A549 (cell line): Measurements from ENCODE around the gene TTI1.

Source experiments
- CEBPB ChIP-seq, 2 experiments: fragments of >200 bp in 1 of 2; sonication (Bioruptor Twin) in 1 of 2; formaldehyde crosslinking in 1 of 2; IDR thresholded peaks; 2 replicates each; pipeline ENCODE4 v1.6.1; 2012 to 2016
- CTCF ChIP-seq: fragments of >200 bp; sonication (Bioruptor Twin); formaldehyde crosslinking; IDR thresholded peaks from 3 replicates; pipeline ENCODE4 v1.5.1; 2016
- EP300 ChIP-seq, 2 experiments: fragments of >200 bp; sonication (Bioruptor Twin); formaldehyde crosslinking; IDR thresholded peaks; 2 replicates in 1 of 2; 3 replicates in 1 of 2; pipeline ENCODE4 v1.6.1; 2016 to 2017
- MYC ChIP-seq: IDR thresholded peaks from 2 replicates; pipeline ENCODE4 v1.6.1; 2012; ENCODE audit warnings: mild to moderate bottlenecking, inconsistent platforms, low read length, improper control_type of control experiment, borderline replicate concordance
- PHF8 ChIP-seq: fragments of 200-600 bp; sonication (generic); IDR thresholded peaks from 2 replicates; pipeline ENCODE4 v1.6.1; 2016; ENCODE audit warnings: low read depth, mild to moderate bottlenecking, antibody characterized with exemption, moderate library complexity, borderline replicate concordance
- POLR2AphosphoS2 ChIP-seq: conservative IDR thresholded peaks from 2 replicates; pipeline ENCODE4 v1.6.1; 2012; ENCODE audit warnings: low read length, improper control_type of control experiment, inconsistent platforms
- RAD21 ChIP-seq, 2 experiments: fragments of >200 bp in 1 of 2; sonication (Bioruptor Twin) in 1 of 2; formaldehyde crosslinking in 1 of 2; IDR thresholded peaks in 1 of 2; conservative IDR thresholded peaks in 1 of 2; 2 replicates in 1 of 2; 3 replicates in 1 of 2; pipeline ENCODE4 v1.6.1; 2012 to 2018; ENCODE audit warnings: inconsistent platforms in 1 of 2

GRCh38 chr20:38060536-38060935 is 27.3 kb upstream of the TTI1 start:
- TF ChIP-seq EP300 (IDR thresholded peaks at IDR 0.05) = no peak
- no peak for TF ChIP-seq RAD21 (conservative IDR thresholded peaks at IDR 0.05 in 1 of 2, IDR thresholded peaks at IDR 0.05 in 1 of 2)
- TF ChIP-seq CTCF = no peak
- TF ChIP-seq MYC = no peak
- no peak for TF ChIP-seq PHF8
- TF ChIP-seq POLR2AphosphoS2 = no peak
- TF ChIP-seq CEBPB (IDR thresholded peaks at IDR 0.05) = no peak
